GM21786 (cell line): ENCODE measurements around the gene FGGY.

Source experiments
- ATAC-seq: cut with Tn5 transposase; IDR thresholded peaks from one replicate; pipeline ENCODE4 v1.9.1; 2021; ENCODE audit not compliant: unreplicated experiment

FGGY gene

GRCh38 chr1:59750328-59751003, 453.6 kb downstream of the FGGY start:
- no peak for ATAC-seq

DNA sequence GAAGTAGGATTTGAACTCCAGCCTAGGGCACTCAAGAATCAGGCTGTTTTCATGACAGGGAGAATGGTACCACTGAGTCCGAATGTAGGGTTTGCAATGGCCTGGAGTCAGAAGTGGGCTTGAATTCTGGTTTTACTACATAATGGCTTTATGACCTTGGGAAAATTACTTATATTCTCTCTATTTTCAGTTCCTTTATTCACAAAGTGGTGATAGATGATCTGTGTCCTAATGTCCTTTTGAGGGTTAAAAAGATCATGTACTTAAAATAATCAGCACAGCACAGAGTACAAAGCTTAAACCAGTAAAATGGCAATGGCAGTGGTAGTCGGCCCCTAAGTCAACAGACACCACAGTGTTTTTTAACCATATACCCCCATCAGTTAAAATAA, 454.1 kb downstream of the FGGY start:
- ATAC-seq, result no peak

DNA sequence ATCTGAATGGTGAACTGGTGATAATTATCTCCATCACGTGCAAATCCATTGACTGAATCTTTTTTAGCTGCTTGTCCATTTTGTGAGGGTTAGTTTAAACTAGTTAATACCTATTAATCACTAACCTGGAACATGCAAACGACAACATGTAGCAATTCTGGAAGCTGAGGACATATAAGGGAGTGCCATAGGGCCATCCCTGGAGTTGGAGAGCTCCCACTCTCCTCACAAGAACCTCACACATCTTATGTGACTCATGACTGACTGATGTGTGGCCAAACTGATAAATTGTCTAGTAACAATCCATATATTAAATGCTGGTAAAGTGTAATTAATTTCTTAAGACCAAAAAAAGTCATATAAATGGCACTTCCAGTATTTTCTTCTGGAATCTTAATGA, 454.9 kb downstream of the FGGY start:
- no peak for ATAC-seq

DNA sequence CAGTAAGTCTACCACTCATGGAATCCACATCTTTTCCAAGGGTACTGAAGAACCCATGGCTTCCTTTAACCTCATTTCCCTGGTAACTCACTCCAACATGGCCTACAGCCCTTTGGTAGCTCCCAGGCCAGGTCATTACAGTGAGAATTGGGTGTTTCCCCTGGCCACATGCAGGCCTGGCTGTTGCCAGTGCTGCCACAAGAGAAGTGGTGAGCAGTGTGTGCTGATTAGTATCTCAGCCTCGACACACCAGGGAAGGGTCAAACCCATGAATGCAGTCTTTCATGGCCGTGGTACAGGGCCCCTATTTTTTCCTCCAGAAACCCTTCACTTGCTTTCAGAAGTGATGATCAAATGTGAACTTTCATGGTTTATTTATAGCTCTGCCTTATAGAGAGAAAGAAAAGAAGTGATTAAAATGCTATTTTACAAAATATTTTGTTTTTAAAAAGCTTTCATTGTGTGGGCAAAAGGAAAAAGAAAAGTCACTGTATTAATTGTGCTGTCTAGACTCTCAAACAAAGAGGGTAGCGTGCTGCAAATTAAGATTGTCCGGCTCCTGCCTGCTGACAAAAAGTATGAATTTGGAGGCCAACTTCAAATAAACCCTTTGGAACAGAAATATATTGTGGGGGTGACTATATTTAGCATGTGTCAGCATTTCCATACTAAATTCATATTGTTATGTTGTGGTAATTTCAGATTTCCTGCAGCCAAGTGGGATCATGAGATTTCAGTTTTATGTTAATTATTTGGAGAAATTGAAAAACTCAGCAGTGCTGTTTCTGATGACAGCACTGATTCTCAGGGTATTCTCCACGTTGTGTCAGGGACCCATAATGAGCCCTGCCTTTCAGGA, 455.9 kb downstream of the FGGY start:
- ATAC-seq, result peak; percentile 93

- ATAC-seq, result no peak
Observed at GRCh38 chr1:59755069-59755685, 458.3 kb downstream of the FGGY start.

DNA sequence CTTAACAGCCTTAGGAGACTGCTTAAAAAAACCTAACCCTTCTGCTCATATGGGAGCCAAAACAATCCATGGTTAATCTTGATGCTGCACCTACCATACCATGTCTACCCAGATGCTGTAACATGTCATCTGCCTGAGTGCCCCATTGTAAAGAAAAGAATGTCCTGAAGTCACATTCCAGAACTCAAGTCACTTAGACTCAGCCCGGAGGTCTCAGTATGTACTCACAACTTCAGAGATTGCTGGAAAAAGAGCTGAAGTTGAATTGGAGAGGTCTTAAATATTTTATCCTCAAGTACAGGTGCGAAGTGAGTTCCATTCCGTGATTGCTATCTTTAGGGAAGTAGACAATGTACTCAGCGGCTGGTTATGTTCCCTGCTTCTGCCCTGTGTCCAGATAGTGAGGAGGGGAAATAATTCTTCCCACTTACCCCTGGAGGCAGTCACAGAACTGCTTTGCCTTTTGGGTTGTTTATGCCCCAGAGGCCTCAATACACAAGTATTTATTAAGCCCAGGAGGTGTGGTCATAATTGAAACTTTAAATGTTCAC, 460.4 kb downstream of the FGGY start:
- no peak for ATAC-seq

DNA sequence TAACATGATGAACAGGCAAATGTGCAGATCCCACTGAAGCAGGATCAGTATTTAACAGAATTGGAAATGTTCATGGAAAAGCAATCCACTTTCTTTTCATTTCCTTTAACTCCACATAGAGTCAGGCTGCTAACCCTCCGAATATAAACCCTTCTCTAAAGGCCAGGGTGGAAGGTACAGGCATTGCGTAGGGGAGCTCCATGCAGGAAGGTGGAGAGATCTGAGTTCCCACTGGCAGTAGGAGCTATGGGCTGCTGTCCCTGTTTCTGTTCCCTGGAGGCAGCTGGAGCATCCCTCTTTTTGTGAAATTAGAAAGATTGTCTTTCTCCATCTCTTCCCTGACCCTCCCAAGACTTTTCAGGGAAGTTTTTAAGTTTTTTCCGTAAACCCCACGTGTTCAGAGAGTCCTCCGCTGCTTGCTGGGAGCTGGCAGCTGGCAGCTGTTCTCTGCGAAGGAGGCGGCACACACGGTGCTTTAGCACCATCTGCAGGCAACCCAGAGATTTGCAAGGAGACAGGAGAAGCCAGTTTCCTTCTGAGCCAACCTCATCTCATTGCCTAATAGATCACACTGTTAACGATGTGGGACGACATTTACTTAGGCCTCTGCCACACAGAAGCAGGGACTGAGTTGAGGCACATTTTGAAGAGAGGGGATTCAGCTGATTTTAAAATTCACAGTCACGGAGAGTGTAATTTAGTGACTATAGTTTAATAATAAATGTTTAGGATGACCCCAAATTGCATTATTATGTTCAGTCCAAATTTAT, 462.4 kb downstream of the FGGY start:
- peak; percentile 90 for ATAC-seq

GRCh38 chr1:59761443-59761842, 464.5 kb downstream of the FGGY start:
- no peak for ATAC-seq

GRCh38 chr1:59763418-59763817, 466.5 kb downstream of the FGGY start:
- no peak for ATAC-seq

- no peak for ATAC-seq
Observed at GRCh38 chr1:59765011-59765730, 468.3 kb downstream of the FGGY start.

DNA sequence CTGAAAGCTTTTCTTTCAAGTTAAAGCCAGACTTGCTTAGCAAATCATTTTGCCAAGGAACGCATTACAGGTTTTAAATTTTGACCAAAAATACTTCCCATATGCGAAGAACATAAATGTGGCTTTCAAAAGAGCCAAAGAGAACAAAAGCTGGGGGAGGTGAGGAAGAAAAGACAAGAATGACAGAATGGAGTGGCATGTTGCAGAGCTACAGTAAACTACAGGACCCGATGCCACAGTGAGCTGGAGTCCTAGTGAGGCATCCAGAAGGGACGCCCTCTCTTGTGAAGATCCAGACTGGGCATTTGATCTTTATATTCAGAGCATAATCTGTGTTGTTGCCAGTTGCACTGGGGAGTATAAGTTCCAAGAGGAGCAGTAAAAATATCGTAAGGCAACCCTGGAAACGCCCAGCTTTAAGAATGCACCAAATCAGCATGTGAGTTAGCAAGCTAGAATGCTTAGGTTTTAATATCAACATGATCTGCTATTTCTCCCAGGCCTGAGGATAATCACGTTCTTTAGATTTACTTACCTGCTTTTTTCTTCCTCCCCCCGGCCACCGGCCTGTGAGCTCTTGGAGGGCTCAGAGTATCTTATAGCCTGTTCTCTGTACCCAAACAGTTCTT, 469.4 kb downstream of the FGGY start:
- no peak for ATAC-seq

GRCh38 chr1:59767119-59767518, 470.2 kb downstream of the FGGY start:
- no peak for ATAC-seq

GRCh38 chr1:59768792-59769735, 472.2 kb downstream of the FGGY start:
- no peak for ATAC-seq

- ATAC-seq, result no peak
Observed at GRCh38 chr1:59769736-59770095, 472.8 kb downstream of the FGGY start.

DNA sequence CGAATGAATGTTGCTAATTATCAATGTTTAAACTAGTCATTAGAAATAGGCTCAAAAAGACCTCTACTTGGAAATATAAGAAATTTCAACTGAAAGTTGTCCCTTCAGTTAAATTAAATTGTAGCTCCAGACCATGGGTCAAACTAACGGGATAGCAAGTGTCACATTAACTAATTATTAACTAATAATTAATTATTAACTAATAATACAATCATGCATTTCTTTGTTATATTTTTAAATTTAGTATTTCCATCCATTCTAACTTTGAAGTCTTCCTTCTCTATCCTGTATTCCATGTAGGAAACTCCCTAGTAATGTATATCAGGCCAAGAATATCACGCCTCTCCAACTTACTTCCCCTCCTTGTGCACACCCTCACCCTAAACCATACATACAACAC, 474.5 kb downstream of the FGGY start:
- no peak for ATAC-seq

DNA sequence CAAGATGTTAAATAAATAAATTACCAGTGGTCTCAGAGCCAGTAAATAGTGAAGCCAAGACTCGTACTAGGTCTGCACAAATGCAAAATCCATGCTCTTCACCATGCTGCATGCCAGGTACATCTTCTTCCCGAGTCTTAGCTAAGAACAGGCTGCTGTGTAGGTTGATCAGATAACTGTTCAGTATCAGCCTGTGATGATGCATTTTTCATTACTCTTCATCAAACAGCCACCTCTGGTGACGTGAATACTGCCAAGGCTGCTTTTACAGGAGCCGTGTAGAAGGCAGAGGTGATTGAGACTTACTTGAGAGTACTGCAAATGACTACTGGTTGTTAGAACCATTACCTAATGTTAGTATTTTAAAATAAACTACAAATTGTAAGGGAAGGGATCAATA, 478.6 kb downstream of the FGGY start:
- ATAC-seq, result no peak

- no peak for ATAC-seq
Observed at GRCh38 chr1:59776960-59777852, 480.3 kb downstream of the FGGY start.

DNA sequence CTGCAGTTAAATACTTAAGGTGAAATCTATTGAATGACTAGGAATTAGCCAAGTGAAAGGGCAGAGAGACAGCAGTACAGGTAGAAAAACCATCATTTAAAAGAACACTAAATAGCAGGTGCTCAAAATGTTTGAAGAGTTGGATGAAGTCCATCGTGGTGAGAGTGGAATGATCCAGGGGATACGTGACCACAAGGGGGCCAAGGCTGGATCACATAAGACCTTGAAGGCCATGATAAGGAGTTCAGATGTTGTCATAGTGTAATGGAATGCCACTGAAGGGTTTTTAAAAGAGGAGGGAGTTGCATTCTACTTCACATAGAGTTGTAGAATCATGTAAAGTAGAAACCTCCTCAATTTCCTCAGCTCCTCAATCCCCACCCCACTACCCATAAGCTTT, 483.1 kb downstream of the FGGY start:
- ATAC-seq, result no peak
